ENCODE measurements around the gene DGUOK.
A peak's percentile ranks its signal among the peaks of the same experiment; 100 is the strongest.

The DGUOK gene

DNA sequence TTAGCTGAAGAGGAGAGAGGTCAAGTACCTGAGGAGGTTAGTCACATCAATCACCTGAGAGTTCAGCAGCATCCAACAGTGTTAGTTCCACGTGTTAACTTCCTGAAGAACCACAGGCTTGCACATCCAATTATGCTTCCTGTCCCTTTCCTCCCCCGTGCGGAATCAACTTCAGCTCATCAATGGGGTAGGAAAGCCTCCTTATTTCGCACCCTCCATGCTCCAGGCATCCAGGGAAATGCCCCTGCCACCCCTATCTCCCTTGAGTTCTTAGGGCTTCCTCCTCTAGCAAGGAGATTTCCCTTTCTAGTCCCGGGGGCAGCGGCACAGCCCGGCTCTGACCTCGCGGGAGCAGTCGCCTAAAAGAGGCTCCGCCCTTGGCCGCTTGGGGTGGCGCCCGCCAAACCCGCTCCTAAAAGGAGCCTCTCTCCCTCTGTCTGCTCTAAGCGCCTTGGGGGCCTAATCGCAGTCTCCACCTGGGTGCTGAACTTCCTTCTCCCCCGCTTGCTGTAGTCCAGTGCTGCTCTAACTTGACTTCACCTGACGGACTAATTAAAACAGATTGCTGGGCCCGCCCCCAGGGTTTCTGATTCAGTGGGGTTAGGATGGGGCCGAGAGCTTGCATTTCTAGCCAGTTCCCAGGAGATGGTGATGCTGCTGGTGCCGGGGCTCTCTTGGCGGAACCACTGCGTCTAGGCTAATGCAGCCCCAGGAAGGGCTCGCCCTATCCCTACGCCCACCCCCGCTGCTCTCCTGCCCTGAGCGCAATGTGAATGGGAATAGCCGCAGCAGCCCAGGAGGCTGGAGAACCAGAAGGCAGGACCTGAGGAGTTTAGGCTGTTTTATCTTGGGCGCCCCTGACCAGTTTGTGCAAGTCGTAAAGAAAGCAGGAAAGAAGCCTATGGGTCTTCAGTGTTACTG, 54.7 kb downstream of the DGUOK start:
- no peak for DNase-seq (ENCODE audit: low spot score)

DNA sequence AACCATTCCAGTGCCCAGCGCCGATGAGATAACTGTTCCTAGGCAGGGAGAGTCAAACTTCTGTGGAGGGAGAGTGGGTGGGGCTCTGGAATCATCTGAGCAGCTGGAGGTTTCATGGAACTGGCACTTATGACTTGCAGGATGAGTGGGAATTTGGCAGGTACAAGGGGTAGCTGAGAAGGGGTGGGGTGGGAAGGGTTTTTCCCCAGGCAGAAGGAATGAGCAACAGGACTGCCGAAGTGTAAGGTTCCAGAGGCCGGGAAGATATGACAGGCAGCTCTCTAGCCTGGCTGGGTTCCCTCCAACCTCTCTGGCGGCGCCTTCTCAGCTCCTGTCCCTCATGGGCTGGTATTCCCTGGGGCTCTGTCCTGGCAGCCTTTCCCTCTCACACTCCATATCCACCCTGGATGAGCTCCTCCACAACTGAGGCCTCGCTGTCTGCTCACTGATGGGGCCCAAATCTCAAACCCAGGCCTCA, 55.5 kb downstream of the DGUOK start:
- DNase-seq (ENCODE audit: low spot score) = no peak

DNA sequence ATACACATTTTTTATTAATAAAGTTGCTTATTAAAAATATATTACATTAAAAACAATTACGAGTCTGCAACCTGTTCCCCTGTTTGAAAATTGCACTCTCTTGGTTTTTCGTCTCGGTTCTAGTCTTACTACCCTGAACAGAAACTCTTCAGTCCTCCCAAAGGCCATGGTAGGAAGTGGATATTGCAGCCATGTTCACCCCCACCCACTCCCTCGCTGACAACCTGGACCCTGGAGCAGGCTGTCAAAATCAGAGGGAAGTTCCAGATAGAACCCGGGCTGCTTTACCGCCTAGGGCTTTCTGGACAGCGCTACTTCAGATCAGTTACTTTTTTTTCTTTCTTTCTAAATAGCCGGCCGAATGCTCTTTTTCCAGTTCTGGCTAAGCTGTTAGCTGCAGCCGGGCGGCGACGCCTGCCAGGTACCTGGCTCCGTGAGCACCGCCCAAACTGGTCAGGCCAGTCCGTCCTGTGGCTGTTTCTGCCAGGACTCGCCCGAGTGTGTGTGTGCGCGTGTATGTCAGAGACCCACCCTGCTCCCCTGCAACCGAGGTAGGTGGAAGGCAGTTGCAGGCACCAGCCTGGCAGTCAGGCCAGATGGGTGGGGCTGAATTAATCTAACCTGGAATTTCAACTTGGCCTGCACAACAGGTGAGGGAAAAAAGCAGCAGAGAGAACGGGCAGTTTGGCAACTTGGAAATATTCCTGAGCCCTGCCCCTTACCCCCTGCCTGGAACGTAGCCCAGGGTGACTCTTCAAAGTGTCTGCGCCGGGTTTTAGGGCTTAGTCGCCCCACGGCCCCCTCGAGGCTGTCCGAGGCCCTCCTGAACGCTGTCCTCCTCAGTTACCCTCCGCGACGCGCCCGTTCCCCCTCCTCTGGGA, 56.9 kb downstream of the DGUOK start:
- DNase-seq (ENCODE audit: low spot score) = peak; percentile 73

DNA sequence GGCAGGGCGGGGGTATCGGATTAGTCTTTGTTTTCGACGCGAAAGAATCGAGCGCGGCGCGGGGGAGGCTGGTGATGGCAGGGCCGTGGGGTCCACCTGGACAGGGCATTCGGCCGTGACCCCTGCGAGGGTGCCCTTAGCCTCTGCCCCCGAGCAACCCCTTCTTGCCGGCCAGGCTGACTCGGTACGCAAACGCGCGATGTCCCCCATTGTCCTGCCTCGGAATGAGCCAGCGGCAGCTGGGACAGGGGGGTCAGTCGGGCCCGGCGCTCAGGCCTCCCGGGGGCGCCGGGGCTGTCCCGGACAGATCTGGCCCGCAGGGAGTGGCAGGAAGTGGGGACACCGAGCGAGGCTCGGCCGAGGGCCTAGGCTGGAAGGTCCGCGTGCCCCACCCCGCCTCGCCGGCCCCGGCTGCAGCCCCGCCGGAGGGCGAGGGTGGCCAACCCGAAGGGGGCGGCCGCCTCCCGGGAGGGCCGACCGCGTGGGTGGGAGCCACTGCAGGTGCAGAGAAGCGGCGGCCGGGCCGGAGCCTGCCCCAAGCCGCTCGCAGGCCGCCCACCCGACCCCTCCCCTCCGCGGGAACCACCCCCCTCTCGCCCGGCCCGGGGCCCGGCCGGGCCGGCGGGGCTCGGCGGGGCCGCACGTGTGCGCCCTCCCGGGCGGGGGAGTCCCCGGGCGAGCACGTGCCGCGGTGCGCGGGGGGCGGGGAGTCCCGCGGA, 57.7 kb downstream of the DGUOK start, which contains the start of gene TET3:
Gene TET3 (plus strand): TSS at position 708 of the 719 bp plus-strand sequence. CDS start 1,494 bp downstream, outside the sequence.
- peak; percentile 51 for DNase-seq (ENCODE audit: low spot score)

DNA sequence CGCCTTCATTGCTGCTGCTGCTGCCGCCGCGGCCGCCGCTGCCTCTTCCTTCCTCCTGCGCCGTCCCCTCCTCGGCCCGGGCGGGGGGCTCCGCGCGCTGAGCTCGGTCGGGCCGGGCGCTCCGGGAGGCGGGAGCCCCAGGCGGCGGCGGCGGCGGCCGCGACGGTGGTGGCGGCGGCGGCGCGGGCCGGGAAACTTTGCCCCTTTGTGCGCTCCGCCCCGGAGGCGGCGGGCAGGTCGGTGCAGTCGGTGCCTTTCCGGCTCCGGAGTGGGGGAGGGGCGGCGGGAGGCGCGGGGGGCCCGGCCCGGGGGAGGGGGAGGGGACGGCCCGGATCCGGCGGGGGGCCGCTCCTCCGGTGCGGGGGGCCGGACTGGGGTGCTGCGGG, 58.2 kb downstream of the DGUOK start:
- DNase-seq (ENCODE audit: low spot score) = peak; percentile 69

DNA sequence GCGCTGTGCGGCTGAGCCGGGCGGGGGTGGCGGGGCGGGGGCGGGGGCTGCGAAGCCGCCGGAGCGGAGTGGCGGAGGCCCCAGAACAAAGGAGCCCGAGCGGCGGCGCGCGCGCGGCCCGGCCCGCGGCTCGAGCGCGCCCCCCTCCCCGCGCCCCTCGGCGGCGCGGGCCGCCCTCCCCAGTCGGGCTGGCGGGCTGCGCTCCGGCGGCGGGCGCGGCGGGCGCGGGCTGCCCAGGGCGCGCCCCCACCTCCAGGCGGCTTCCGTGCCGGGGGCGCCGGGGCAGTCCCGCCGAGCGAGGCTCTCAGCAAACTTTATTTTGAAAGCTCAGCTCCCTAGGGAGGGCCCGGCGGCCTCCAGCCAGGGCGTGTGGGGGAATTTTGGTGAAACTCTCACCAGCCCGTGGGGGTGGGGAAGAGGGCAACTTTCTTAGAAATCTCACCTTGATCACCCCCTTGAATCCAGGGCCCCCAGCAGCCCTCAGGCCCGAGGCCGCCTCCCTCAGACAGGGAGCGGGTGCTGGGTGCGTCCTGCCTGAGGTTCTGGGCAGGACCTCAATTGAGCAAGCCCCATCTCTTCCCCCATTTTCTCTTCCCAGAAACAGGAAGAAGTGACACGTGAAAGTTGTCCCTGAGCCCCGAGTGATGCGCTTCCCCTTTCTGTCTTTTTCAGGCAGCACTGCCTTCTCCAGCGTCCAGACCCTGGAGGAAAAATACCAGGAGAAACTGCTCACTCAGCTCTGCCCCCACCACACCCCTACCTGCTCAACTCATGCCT, 58.8 kb downstream of the DGUOK start:
- DNase-seq (ENCODE audit: low spot score) = peak; percentile 45

DNA sequence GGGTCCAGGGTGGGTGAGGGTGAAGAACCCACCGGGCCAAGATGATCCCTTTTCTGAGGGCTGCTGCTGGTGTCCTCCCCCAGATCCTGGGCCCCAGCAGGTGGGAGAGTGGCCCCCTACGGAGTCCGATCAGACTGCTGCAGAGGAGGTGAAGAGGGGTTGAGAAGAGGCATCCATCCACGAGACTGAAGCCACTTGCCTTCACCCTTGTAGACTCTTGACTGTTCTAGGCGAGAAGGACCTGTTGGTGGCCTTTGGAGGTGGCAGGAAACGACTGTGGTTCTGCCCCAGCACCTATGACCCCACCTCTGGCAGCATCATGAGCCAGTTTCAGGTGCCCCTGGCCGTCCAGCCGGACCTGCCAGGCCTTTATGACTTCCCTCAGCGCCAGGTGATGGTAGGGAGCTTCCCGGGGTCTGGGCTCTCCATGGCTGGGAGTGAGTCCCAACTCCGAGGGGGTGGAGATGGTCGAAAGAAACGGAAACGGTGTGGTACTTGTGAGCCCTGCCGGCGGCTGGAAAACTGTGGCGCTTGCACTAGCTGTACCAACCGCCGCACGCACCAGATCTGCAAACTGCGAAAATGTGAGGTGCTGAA, 59.5 kb downstream of the DGUOK start:
- DNase-seq (ENCODE audit: low spot score) = no peak

DNA sequence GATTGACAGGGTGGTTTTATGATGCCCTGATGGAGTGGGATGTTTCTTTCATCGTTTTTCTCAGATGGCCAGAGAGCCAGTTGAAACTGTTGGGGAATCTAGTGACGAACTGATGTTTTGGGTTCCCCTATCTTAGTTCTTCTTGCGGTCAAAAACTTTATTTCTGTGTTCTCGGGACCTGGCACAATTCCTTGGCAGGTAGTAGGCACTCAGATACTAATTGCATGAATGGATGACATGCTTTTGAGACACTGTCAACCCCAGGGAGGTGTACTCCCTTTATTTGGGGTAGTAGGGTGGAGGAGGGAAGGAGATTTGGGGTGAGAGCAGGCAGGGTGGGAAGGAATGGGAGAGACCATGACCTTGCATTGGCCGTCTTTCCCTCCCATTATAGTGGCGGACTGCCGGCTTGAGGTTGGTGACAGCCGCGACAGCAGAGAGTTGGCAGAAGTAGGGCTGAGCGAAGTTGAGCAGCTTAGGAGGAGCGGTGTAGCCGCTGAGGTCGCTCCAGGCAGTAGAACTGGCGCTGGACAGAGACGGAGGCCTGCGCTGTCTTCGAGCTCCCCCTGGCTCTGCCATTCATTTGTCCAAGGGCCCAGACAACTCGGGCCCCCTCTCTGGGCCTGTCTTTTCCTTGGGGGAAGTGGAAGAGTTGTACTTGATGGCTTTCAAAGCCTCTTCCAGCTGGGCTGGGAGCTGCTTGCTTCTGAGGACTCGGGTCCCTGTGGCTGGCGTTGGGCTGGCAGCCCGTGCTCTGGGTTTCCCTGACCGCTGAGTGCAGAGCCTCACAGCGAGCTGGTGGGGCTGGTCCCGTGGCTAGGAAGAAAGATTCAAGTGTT, 60.6 kb downstream of the DGUOK start:
- DNase-seq (ENCODE audit: low spot score) = no peak

DNA sequence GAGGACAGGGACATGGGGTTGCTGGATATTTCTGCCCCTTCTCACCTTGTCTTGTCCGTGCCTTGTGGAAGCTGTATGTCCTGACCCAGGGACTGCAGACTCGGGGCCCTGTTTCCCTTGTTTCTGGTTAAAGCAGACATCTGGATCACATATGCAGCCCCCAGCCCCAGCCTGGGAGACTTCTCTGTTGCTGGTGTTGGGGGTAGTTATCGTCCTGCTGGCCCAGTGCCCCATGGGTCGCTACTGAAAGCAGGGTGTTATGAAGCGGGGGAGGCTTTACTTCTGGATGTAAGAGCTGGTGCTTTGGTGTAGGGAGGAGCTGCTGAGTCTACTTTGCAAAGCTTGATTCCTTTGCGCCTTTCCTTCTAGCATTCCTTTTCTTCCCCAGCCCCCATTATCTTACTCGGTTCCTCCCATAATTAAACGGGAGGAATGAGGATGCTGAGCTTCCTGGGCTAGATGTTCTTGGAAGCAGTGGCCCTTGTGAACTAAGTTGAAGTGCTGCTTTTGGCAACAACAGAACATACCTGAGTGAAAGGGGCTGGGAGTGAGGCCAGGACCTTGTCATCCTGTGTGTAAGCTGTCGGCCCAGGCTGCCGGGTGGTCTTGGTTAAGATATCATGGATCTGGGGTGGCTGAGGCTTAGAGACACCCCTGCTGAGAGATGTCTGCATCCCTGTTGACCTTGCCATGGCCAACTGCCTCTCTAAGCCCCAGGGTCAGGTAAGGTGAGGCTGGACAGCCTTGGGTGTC, 61.4 kb downstream of the DGUOK start:
- no peak for DNase-seq (ENCODE audit: low spot score)

DNA sequence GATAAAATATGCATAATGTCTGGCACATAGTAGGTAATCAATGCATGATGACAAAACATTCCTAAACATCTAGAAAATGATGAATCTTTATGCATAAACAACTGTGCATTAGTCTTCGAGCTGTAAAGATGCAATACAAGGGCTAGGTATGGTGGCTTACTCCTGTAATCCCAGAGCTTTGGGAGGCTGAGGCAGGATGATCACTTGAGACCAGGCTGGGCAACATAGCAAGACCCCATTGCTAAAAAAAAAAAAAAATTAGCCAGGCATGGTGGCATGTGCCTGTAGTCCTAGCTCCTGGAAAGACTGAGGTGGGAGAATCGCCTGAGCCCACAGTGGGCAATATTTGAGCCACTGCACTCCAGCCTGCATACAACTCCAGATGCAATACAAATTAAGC, 63.3 kb downstream of the DGUOK start:
- no peak for DNase-seq (ENCODE audit: low spot score)

DNA sequence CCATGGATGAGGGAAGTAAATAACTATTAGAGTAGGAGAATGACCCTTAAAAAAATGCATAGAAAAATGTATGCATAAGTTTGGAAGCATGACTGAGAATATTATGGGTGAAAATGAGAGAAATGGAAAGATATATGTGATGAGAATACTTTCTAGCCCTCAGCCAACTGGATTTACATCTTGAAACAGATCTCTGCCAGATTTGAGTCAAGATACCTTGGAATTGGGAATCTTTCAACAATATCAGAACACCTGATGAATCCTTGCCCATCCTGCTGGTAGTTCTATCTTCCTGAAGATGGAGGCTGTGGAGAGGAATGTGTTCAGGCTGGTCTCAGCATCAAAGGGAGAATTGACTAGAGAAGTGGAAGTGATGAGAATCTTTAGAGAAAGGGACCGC, 63.9 kb downstream of the DGUOK start:
- no peak for DNase-seq (ENCODE audit: low spot score)

DNA sequence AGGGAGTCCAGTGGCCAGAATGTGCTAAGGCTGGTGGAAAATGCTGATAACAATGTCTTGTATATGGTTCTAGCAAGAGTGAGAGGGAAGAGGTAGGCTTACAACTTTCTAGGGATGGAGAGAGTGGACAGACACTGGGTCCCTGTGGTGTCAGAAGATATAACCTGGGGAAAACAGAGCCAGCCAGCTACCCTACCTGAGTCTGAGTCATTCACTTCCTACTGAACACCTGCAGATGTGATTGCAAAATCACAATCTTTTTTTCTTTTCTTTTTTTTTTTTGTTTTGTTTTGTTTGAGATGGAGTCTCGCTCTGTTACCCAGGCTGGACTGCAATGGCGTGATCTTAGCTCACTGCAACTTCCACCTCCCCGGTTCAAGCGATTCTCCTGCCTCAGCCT, 65.4 kb downstream of the DGUOK start:
- no peak for DNase-seq (ENCODE audit: low spot score)

DNA sequence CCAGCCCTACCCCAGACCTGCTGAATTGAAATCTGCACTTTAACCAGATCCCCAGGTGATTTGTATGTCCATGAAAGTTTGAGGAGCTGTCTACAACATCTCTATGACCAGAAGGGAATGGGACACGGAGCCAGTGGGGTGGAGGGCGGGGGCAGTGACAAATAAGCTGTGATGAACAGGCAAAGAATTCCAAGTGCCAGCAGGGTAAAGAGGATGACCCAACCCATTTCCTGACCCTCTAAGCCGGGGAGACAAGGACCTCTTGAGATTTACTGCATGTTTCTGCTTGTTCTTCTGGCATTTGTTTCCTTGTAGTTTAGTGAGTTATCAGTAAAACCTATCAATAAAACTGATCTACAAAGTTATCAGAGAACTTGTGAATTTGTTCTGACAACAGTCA, 66.7 kb downstream of the DGUOK start:
- no peak for DNase-seq (ENCODE audit: low spot score)

DNA sequence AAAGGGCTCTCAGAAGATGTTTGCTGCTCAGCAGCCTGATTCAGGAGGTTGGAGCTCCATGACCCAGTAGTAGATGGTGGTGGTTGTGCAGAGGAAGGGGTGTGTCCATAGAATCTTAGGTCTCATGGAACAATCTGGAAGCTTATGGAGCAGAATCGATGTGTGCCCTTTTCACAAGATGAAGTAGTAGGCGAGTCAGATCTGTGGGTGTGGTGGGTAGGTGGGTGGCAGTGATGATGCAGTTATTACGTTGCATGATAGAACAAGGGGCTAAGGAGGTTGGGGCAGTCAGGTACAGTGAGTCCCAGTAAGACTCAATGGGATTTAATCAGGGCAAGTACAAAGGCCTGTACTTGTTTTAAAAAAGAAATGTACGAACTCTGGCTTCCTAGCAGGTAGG, 67.1 kb downstream of the DGUOK start:
- DNase-seq (ENCODE audit: low spot score) = no peak

DNA sequence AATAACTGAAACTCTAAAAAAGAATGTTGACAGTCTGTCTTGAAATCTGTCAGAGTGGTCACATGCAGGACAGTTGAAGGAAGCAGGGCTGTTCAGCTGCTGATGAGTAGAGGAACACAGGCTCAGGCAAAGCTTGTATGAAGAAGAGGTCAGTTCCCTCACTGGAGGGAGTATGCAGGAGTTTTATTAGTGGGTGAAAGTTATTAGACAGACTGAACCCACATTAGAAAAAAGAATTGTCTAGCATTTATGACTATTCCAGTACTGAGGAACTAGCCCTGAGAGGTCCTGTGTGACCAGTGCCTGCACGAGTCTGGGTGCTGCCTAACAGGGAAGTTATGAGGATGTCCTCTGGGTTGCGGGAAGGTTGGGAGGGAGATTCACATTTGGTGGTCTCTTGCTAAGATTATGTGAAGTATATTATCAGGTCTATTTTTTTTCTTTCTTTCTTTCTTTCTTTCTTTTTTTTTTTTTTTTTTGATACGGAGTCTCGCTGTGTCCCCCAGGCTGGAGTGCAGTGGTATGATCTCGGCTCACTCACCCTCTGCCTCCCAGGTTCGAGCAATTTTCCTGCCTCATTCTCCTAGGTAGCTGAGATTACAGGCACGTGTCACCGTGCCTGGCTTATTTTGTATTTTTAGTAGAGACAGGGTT, 67.6 kb downstream of the DGUOK start:
- DNase-seq (ENCODE audit: low spot score) = no peak

DNA sequence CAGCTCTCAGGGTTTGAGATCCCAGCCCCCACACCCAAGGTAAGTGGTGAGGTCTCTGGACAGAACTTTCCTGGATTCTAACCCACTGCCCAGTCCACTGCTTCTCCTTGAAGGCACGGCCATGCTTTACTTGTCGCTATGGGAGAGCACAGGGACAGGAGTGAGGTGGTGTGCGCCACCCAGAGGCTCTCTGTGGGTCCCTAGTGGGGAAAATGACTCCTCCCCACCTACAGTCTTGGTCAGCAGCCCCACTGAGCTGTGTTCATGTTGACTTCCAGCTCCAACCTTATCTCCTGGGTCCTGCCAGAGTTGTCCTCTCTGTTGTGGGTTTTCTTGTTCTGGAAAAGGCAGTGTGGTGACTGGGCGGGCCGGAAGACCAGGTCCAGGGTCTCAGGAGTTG, 69.1 kb downstream of the DGUOK start:
- DNase-seq (ENCODE audit: low spot score) = no peak

DNA sequence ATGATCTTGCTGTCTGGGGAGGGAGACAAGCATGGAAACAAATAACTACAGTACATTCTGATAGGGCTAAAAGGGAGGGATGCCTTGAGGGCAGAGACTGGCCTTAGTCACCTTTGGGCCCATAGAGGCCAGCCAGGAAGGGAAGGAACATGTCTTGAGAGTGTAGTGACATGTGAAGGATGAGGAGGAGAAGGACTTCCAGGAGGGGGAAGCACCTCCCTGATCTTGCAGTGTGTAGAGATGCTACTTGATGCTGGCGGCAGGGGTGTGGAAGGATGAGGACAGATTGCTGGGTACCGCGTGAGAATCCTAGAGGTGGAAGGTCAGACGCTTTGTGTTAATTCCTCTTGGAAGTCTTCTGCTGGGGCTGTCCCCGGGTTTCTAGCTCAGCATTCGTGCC, 71.1 kb downstream of the DGUOK start:
- no peak for DNase-seq (ENCODE audit: low spot score)

DNA sequence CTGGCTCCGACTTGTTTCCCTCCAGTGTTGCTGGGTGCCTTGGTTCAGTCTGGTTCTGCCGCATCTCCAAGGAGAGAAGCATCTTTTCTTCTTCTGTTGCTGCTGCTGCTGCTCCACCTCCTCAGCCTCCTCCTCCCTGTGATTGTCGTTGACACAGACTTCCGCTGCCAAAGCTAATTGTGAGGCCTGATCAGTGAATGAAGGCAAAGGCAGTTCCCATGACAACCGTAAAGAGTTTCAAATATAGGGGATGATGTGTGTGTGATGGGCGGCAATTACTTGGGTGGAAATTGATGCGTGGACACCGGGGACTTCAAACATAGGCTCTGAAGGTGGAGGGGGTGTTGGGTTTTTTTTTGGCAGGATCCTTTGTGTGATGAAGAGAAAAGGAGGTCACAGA, 71.8 kb downstream of the DGUOK start:
- DNase-seq (ENCODE audit: low spot score) = no peak

DNA sequence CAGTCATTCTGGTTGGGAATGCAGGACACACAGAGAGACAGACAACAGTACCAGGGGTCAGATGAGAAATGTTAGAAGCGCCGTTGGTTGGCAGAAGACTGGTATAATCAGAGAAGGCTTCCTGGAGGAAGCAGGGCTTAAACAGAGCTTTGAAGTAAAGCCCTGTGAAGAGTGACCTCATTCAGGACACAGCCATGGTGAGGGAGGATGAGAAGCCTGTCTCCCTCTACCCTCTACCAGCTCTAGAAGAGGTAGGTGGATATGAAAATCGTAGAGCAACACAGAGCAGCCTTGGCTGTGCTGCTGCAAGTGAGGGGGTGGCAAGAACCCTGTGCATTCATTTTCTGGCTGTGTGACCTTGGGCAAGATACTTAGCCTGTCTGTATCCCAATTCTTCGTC, 72.3 kb downstream of the DGUOK start:
- DNase-seq (ENCODE audit: low spot score) = no peak

Measured in HuH-7 (cell line).